KMS-11 (cell line): Measurements from ENCODE around the gene EIPR1.

Experiments
- H2AFZ ChIP-seq: fragments of 200-600 bp; sonication (generic); 2 replicates; pipeline ENCODE4 v1.6.1; 2016; ENCODE audit warnings: antibody characterized with exemption, mixed run types, low read depth
- H3K27ac ChIP-seq: fragments of 200-600 bp; sonication (generic); 2 replicates; pipeline ENCODE4 v1.6.1; 2016; ENCODE audit warnings: mild to moderate bottlenecking, mixed run types
- H3K27me3 ChIP-seq: fragments of 200-600 bp; sonication (generic); 2 replicates; pipeline ENCODE4 v1.6.1; 2017; ENCODE audit warnings: mild to moderate bottlenecking, low read depth, mixed run types, moderate library complexity; ENCODE audit not compliant: insufficient read depth
- H3K36me3 ChIP-seq: fragments of 200-600 bp; sonication (generic); 2 replicates; pipeline ENCODE4 v1.6.1; 2017; ENCODE audit warnings: mild to moderate bottlenecking, mixed run types; ENCODE audit not compliant: insufficient read depth
- H3K4me1 ChIP-seq: fragments of 200-600 bp; sonication (generic); 2 replicates; pipeline ENCODE4 v1.6.1; 2016; ENCODE audit warnings: mild to moderate bottlenecking, low read depth, mixed run types; ENCODE audit not compliant: poor library complexity, severe bottlenecking
- H3K4me2 ChIP-seq: fragments of 200-600 bp; sonication (generic); 2 replicates; pipeline ENCODE4 v1.7.0; 2016; ENCODE audit warnings: mild to moderate bottlenecking, mixed run types
- H3K4me3 ChIP-seq: fragments of 200-600 bp; sonication (generic); IDR thresholded peaks from 2 replicates; pipeline ENCODE4 v1.6.1; 2017; ENCODE audit warnings: low read depth, low read length, mixed read lengths; ENCODE audit not compliant: insufficient read depth
- H3K79me2 ChIP-seq: fragments of 200-600 bp; sonication (generic); 2 replicates; pipeline ENCODE4 v1.6.1; 2016; ENCODE audit warnings: low read depth, mixed run types; ENCODE audit not compliant: insufficient read depth
- H3K9ac ChIP-seq: fragments of 200-600 bp; sonication (generic); 2 replicates; pipeline ENCODE4 v1.6.1; 2016; ENCODE audit warnings: mild to moderate bottlenecking, mixed run types
- H4K20me1 ChIP-seq: fragments of 200-600 bp; sonication (generic); 2 replicates; pipeline ENCODE4 v1.6.1; 2016; ENCODE audit warnings: mild to moderate bottlenecking, mixed run types; ENCODE audit not compliant: insufficient read depth
- TF ChIP-seq, protein P1 (sequence below): fragments of 200-600 bp; sonication (generic); conservative IDR thresholded peaks from 2 replicates; pipeline ENCODE4 v1.6.1; 2017; ENCODE audit warnings: low read depth, mild to moderate bottlenecking, antibody characterized with exemption, low read length, moderate library complexity, mixed read lengths

Gene EIPR1

DNA sequence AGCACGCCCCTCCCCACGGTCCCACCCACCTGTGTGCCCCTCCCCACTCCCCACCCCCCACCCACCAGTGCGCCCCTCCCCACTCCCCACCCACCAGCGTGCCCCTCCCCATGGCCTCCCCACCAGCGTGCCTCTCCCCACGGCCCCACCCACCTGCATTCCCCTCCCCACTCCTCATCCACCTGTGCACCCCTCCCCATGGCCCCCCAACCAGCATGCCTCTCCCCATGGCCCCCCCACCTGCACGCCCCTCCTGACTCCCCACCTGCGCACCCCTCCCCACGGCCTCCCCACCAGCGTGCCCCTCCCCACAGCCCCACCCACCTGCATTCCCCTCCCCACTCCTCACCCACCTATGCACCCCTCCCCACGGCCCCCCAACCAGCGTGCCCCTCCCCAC lies 190.2 kb downstream of the EIPR1 start:
- no peak overlapping the region for H3K4me3 ChIP-seq
- H3K4me1 ChIP-seq = no peaks in the 10 kb centered on the region
- no peak overlapping the region for H2AFZ ChIP-seq
- H3K79me2 ChIP-seq = no peaks in the 10 kb centered on the region
- H3K9ac ChIP-seq = no peak overlapping the region
- H3K27ac ChIP-seq = no peak overlapping the region
- H3K36me3 ChIP-seq = no peaks in the 10 kb centered on the region
- no peaks in the 10 kb centered on the region for H3K27me3 ChIP-seq
- TF ChIP-seq, protein P1, sequence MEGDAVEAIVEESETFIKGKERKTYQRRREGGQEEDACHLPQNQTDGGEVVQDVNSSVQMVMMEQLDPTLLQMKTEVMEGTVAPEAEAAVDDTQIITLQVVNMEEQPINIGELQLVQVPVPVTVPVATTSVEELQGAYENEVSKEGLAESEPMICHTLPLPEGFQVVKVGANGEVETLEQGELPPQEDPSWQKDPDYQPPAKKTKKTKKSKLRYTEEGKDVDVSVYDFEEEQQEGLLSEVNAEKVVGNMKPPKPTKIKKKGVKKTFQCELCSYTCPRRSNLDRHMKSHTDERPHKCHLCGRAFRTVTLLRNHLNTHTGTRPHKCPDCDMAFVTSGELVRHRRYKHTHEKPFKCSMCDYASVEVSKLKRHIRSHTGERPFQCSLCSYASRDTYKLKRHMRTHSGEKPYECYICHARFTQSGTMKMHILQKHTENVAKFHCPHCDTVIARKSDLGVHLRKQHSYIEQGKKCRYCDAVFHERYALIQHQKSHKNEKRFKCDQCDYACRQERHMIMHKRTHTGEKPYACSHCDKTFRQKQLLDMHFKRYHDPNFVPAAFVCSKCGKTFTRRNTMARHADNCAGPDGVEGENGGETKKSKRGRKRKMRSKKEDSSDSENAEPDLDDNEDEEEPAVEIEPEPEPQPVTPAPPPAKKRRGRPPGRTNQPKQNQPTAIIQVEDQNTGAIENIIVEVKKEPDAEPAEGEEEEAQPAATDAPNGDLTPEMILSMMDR = no peak
- H4K20me1 ChIP-seq = no peaks in the 10 kb centered on the region
- no peak overlapping the region for H3K4me2 ChIP-seq

DNA sequence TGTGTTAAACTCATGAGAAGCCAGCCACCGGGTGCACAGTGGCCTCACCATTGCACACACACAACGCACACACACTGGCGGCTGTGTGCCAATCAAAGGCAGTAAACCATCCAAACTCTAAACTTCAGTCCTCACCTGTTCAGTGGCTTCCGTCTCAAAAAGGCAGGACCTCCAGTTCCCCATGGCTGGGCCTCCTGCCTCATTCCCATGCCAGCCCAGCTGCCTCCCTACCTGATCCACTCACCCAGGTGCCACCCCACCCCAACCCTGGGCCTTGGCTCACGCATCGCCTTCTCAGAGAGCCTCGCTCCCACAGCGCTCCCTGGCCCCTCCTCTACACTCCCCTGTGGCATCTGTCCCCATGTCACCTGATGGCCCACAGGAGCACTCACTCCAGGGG lies 190.9 kb downstream of the EIPR1 start:
- Histone ChIP-seq H2AFZ (no peak overlapping the region), H3K27me3 (no peaks in the 10 kb centered on the region), H3K27ac (no peak overlapping the region), H3K79me2 (no peaks in the 10 kb centered on the region), H3K4me2 (no peak overlapping the region), H3K36me3 (no peaks in the 10 kb centered on the region), H3K4me1 (no peaks in the 10 kb centered on the region), H3K9ac (no peak overlapping the region), H3K4me3 (no peak overlapping the region), H4K20me1 (no peaks in the 10 kb centered on the region)
- TF ChIP-seq, protein P1 = no peak

DNA sequence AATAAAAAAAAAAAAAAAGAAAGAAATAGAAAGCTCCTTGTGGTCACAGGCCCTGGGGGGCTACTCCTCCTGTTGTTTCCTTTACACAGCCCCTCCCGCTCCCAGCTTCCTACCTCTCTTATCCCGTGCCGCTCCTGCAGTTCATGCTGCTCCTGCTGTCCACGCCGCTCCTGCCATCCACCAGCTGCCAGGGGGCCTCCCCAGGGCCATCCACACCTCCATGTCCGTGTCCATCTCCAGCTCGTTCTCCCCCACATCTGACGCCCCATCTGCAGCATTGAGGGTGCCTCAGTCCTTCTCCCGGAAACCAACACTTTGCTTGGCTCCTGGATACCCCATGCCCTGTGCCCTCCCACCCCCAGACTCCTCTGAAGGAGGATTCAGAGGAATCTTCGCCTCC lies 191.7 kb downstream of the EIPR1 start:
- H4K20me1 ChIP-seq = no peaks in the 10 kb centered on the region
- no peaks in the 10 kb centered on the region for H3K36me3 ChIP-seq
- H3K27ac ChIP-seq = no peak overlapping the region
- no peaks in the 10 kb centered on the region for H3K79me2 ChIP-seq
- H3K9ac ChIP-seq = no peak overlapping the region
- no peak overlapping the region for H2AFZ ChIP-seq
- TF ChIP-seq, protein P1 = no peak
- H3K27me3 ChIP-seq = no peaks in the 10 kb centered on the region
- H3K4me1 ChIP-seq = no peaks in the 10 kb centered on the region
- no peak overlapping the region for H3K4me3 ChIP-seq
- H3K4me2 ChIP-seq = no peak overlapping the region

DNA sequence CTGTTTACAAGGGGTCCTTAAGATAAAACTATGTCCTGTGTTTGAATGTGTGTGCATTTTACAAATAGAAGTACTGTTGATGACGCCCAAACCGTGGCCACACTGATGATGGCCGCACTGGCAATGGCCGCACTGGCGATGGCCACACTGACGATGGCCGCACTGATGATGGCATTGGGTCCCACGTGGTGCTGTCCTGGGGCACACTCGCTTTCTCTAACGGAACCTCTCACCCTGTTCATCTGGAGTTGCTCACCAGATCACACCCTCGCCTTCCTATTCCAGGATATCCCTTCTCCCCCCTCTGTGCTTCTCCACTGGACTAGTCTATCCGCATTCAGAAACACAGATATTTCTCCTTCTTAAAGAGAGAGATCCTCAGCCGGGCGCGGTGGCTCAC lies 192.4 kb downstream of the EIPR1 start:
- no peaks in the 10 kb centered on the region for H3K79me2 ChIP-seq
- H3K9ac ChIP-seq = no peak overlapping the region
- no peaks in the 10 kb centered on the region for H3K4me1 ChIP-seq
- no peak overlapping the region for H3K27ac ChIP-seq
- no peaks in the 10 kb centered on the region for H4K20me1 ChIP-seq
- no peaks in the 10 kb centered on the region for H3K27me3 ChIP-seq
- no peak overlapping the region for H3K4me2 ChIP-seq
- H3K36me3 ChIP-seq = no peaks in the 10 kb centered on the region
- TF ChIP-seq, protein P1 = no peak
- no peak overlapping the region for H3K4me3 ChIP-seq
- H2AFZ ChIP-seq = no peak overlapping the region

DNA sequence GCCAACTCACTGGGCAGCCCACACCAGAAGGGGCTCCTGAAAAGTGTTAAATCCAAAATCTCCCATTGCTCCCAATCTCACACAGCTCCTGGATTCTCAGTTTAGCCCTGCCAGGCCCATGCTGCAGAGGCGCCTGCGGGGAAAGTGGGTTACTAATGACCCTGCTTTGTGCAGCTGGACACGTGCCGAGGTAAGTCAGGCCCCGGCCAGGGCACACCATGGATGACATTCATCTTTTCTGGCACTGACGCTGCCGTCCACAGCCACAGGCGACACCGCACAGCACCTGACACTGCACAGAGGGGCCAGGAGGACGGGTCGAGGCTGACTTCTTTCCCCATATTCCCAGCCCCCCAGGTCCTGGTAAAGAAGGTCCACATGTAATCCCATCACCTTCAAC lies 193.5 kb downstream of the EIPR1 start:
- Histone ChIP-seq H3K4me2 (no peak overlapping the region), H4K20me1 (no peaks in the 10 kb centered on the region), H3K79me2 (no peaks in the 10 kb centered on the region), H2AFZ (no peak overlapping the region), H3K4me3 (no peak overlapping the region), H3K27ac (no peak overlapping the region), H3K9ac (no peak overlapping the region), H3K4me1 (no peaks in the 10 kb centered on the region), H3K27me3 (no peaks in the 10 kb centered on the region), H3K36me3 (no peaks in the 10 kb centered on the region)
- TF ChIP-seq, protein P1 = no peak
